Glomerular visceral epithelial cell (primary cell): ENCODE measurements around the gene IL17F.

Source experiments
- DNase-seq: peaks from one replicate; pipeline ENCODE4 v3.0.0-alpha.2; 2016; ENCODE audit errors: extremely low spot score

The IL17F gene

DNA sequence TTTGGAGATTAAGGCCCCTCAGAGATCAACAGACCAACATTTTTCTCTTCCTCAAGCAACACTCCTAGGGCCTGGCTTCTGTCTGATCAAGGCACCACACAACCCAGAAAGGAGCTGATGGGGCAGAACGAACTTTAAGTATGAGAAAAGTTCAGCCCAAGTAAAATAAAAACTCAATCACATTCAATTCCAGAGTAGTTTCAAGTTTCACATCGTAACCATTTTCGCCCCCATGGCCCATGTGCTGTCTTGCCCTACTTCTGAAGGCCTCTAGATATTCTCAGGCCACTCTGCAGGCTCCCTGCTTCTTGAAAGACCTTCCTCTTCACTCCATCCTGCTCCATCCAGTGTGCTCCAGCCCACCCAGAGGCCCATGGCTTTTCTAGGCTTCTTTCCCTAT lies 53.9 kb downstream of the IL17F start:
- no peak for DNase-seq

DNA sequence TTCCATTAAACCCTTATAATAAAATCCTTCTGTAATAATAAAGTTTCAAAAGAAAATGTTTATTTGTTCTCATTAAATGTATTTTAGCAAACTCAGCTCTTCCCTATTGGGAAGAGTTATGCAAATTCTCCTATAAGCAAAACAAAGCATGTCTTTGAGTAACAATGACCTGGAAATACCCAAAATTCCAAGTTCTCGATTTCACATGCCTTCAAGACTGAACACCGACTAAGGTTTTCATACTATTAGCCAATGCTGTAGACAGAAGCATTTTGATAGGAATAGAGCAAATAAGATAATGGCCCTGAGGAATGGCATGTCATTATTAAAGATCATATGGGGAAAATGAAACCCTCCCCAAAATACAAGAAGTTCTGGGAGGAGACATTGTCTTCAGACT lies 54.3 kb downstream of the IL17F start:
- no peak for DNase-seq

DNA sequence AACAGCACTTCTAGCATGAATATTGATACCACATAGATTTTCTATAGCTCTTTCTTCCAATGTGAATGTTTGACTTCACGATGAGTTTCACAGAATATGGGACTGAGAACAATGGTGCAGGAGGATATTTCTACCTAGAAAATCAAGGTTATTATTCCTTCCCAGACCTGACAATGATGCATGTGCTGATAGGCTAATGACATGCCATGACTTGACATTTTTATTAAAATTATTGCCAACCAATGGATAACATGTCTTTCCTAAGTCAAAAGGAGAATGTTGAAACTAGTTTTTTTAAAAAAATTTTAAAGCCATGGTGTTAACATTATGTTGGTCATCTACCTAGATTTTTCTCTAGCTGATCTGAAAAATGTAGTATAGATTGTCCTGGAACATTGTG lies 57.2 kb downstream of the IL17F start:
- no peak for DNase-seq
